Kidney epithelial cell (primary cell): ENCODE measurements around the gene UNC80. TPM values are rescaled to one million over a fixed set of nuclear protein-coding genes. Genes with fewer than 3 reads are reported as not detected.

Source experiments
- DNase-seq: peaks from one replicate; pipeline ENCODE4 v3.0.0-alpha.2; 2010; ENCODE audit warnings: low read depth
- H3K27me3 ChIP-seq: 2 replicates; pipeline ENCODE4 v1.6.0; 2011; ENCODE audit warnings: low read length; ENCODE audit not compliant: control insufficient read depth, insufficient read depth
- H3K36me3 ChIP-seq: 2 replicates; pipeline ENCODE4 v1.5.1; 2011; ENCODE audit warnings: low read length; ENCODE audit not compliant: control insufficient read depth, insufficient read depth
- H3K4me3 ChIP-seq: 2 replicates; pipeline ENCODE4 v1.5.1; 2011; ENCODE audit warnings: low read depth, mild to moderate bottlenecking, control low read depth, low read length
- CTCF ChIP-seq: IDR thresholded peaks from 2 replicates; pipeline ENCODE4 v1.5.1; 2011; ENCODE audit warnings: mild to moderate bottlenecking, moderate library complexity, low read length, control low read depth, inconsistent platforms; ENCODE audit not compliant: insufficient read depth, poor library complexity, severe bottlenecking
- total RNA-seq: library from RNA; depleted of rRNA; stranded (reverse); fragments of >200 nt; gene quantifications from 2 replicates; pipeline ENCODE4 v1.2.3, GENCODE V29; 2015

UNC80 gene
- total RNA-seq, 1 donor from 2014 or later: not detected

GRCh38 chr2:209965723-209966122, 194.1 kb downstream of the UNC80 start:
- Histone ChIP-seq H3K4me3 (no peak overlapping the region), H3K27me3 (no peaks in the 10 kb centered on the region), H3K36me3 (no peaks in the 10 kb centered on the region)
- no peak for DNase-seq
- no peak for TF ChIP-seq CTCF

GRCh38 chr2:209969692-209970091, 198.1 kb downstream of the UNC80 start:
- Histone ChIP-seq H3K4me3 (no peak overlapping the region), H3K36me3 (no peaks in the 10 kb centered on the region), H3K27me3 (no peaks in the 10 kb centered on the region)
- TF ChIP-seq CTCF: no peak
- DNase-seq: no peak

- Histone ChIP-seq H3K4me3 (no peak overlapping the region), H3K27me3 (no peaks in the 10 kb centered on the region), H3K36me3 (no peaks in the 10 kb centered on the region)
- no peak for TF ChIP-seq CTCF
- DNase-seq: no peak
These were observed 198.6 kb downstream of the UNC80 start for GRCh38 chr2:209970271-209970670.

GRCh38 chr2:209970711-209971110, 199.1 kb downstream of the UNC80 start:
- Histone ChIP-seq H3K4me3 (no peak overlapping the region), H3K27me3 (no peaks in the 10 kb centered on the region), H3K36me3 (no peaks in the 10 kb centered on the region)
- TF ChIP-seq CTCF: no peak
- DNase-seq: no peak

GRCh38 chr2:209973328-209973727, 201.7 kb downstream of the UNC80 start:
- no peaks in the 10 kb centered on the region for H3K36me3 ChIP-seq
- H3K4me3 ChIP-seq: no peak overlapping the region
- no peak for DNase-seq
- no peaks in the 10 kb centered on the region for H3K27me3 ChIP-seq
- TF ChIP-seq CTCF: no peak

GRCh38 chr2:209974576-209974975, 202.9 kb downstream of the UNC80 start:
- H3K4me3 ChIP-seq: no peak overlapping the region
- TF ChIP-seq CTCF: no peak
- peak; percentile 19 for DNase-seq
- no peaks in the 10 kb centered on the region for H3K27me3 ChIP-seq
- no peaks in the 10 kb centered on the region for H3K36me3 ChIP-seq
